HepG2 (cell line): ENCODE measurements around the gene TMCC1. TPM values are rescaled to one million over a fixed set of nuclear protein-coding genes. Genes with fewer than 3 reads are reported as not detected.

Experiments
- ATAC-seq: fragments of 200-7000 bp; cut with Tn5 transposase; 3 replicates; pipeline ENCODE4 v1.9.1; 2020; ENCODE audit warnings: mild to moderate bottlenecking, moderate library complexity
- BruUV-seq: library from RNA; stranded (reverse); fragments of 400-500 nt; replicated peaks from 2 replicates; lab custom pipeline; 2021; lab: Mats Ljungman, UMichigan
- CTCF ChIA-PET: fragments of 300-600 bp; formaldehyde crosslinking; extraction: SDS; loops from one replicate; lab custom pipeline; 2021; ENCODE audit warnings: low total read pairs, inconsistent platforms, low intra/inter-chr PET ratio; lab: Yijun Ruan, JAX
- POLR2A ChIA-PET: fragments of 350-600 bp; sonication (Branson Sonifier 250); formaldehyde crosslinking; loops from one replicate; lab custom pipeline; 2020; ENCODE audit warnings: antibody characterized with exemption, inconsistent platforms; lab: Yijun Ruan, JAX
- DNase-seq: peaks from one replicate; pipeline ENCODE4 v3.0.0-alpha.2; 2015; ENCODE audit warnings: low spot score
- FAIRE-seq: peaks from 3 replicates; lab custom pipeline; 2011; peaks lifted over from hg19 to GRCh38; lab: Jason Lieb, UNC
- H2AFZ ChIP-seq: one replicate; pipeline ENCODE4 v1.6.1; 2011; ENCODE audit warnings: low read length, inconsistent platforms
- H3K27ac ChIP-seq: fragments of 300-600 bp; 3 replicates; pipeline ENCODE4 v1.8.0; 2011; ENCODE audit warnings: mixed run types, mild to moderate bottlenecking, mixed read lengths, low read length, inconsistent platforms; ENCODE audit not compliant: insufficient read depth; ENCODE audit errors: extremely low read length
- H3K27me3 ChIP-seq, 2 experiments: fragments of 200-600 bp in 1 of 2; 2 replicates in 1 of 2; 3 replicates in 1 of 2; pipeline versions ENCODE4 v1.6.0 to v1.8.0; 2011; ENCODE audit warnings: low read length in 2 of 2, mild to moderate bottlenecking in 2 of 2, moderate library complexity in 2 of 2, inconsistent platforms in 1 of 2; ENCODE audit not compliant: insufficient read depth in 2 of 2, control insufficient read depth in 1 of 2
- H3K36me3 ChIP-seq, 2 experiments: fragments of 200-600 bp in 1 of 2; replicated peaks in 1 of 2; 2 replicates in 1 of 2; 3 replicates in 1 of 2; pipeline versions ENCODE4 v1.5.1 to v1.8.0; 2011; ENCODE audit warnings: low read length in 2 of 2, inconsistent platforms in 1 of 2; ENCODE audit not compliant: insufficient read depth in 2 of 2, control insufficient read depth in 1 of 2
- H3K4me1 ChIP-seq: 2 replicates; pipeline ENCODE4 v1.5.1; 2012; ENCODE audit warnings: low read length, inconsistent platforms; ENCODE audit not compliant: insufficient read depth
- H3K4me2 ChIP-seq: 2 replicates; pipeline ENCODE4 v1.6.0; 2011; ENCODE audit warnings: low read depth, low read length, inconsistent platforms
- H3K4me3 ChIP-seq, 3 experiments: fragments of 200-600 bp in 1 of 3; sonication (generic), shearing (Covaris generic) in 1 of 3; replicated peaks in 1 of 3; 2 replicates each; pipeline ENCODE4 v1.5.1; 2011 to 2016; ENCODE audit warnings: low read length in 3 of 3, inconsistent platforms in 2 of 3, low read depth in 2 of 3, mild to moderate bottlenecking in 2 of 3, control low read depth in 1 of 3, mixed read lengths in 1 of 3; ENCODE audit not compliant: insufficient read depth in 1 of 3
- H3K79me2 ChIP-seq: one replicate; pipeline ENCODE4 v1.6.1; 2011; ENCODE audit warnings: low read length, inconsistent platforms; ENCODE audit not compliant: insufficient read depth
- H3K9ac ChIP-seq: 2 replicates; pipeline ENCODE4 v1.6.0; 2011; ENCODE audit warnings: mild to moderate bottlenecking, low read depth, low read length, inconsistent platforms; ENCODE audit not compliant: insufficient read depth
- H3K9me3 ChIP-seq: 2 replicates; pipeline ENCODE4 v1.5.1; 2012; ENCODE audit warnings: mild to moderate bottlenecking, low read length
- H4K20me1 ChIP-seq: 2 replicates; pipeline ENCODE4 v1.6.0; 2011; ENCODE audit warnings: inconsistent platforms, mild to moderate bottlenecking, low read length, moderate library complexity; ENCODE audit not compliant: insufficient read depth
- CBFB ChIP-seq: sonication (generic); formaldehyde crosslinking; IDR thresholded peaks from 2 replicates; pipeline ENCODE4 v1.4.0; 2020; ENCODE audit warnings: missing genetic modification reagents
- KDM6A ChIP-seq: IDR thresholded peaks from 2 replicates; pipeline ENCODE4 v1.6.1; 2016; ENCODE audit warnings: low read depth
- ZMYM3 ChIP-seq: sonication (generic); formaldehyde crosslinking; IDR thresholded peaks from 2 replicates; pipeline ENCODE4 v1.5.1; 2020; ENCODE audit warnings: mild to moderate bottlenecking, missing genetic modification reagents
- ZNF101 ChIP-seq: sonication (generic); formaldehyde crosslinking; IDR thresholded peaks from 2 replicates; pipeline ENCODE4 v1.4.0; 2020; ENCODE audit warnings: mild to moderate bottlenecking, low read depth, missing genetic modification reagents, borderline replicate concordance
- ZNF121 ChIP-seq: sonication (generic); formaldehyde crosslinking; IDR thresholded peaks from 2 replicates; pipeline ENCODE4 v1.5.0; 2020; ENCODE audit warnings: mild to moderate bottlenecking, missing genetic modification reagents
- ZNF331 ChIP-seq: sonication (generic); formaldehyde crosslinking; IDR thresholded peaks from 2 replicates; pipeline ENCODE4 v1.4.0; 2020; ENCODE audit warnings: missing genetic modification reagents
- WGBS: methylation state at CpG from one replicate; pipeline ENCODE4 v1.1.6; 2017; ENCODE audit warnings: low lambda C conversion rate; 5-methylcytosine and 5-hydroxymethylcytosine counted together
- in situ Hi-C: cut with HindIII; loops from 2 replicates; pipeline ENCODE4 v1.10.0; 2017; ENCODE audit warnings: low pct_unique_long_range_greater_than_20kb; ENCODE audit not compliant: extremely low pct_ligation_motif_present
- intact Hi-C: fragments of 100-400 bp; cut with micrococcal nuclease; formaldehyde crosslinking; loops from one replicate; pipeline ENCODE4 v1.10.0; 2022; ENCODE audit not compliant: unreplicated experiment
- polyA plus RNA-seq, 8 experiments: library from polyadenylated mRNA; depleted of rRNA in 3 of 8; stranded (reverse) in 7 of 8; unstranded in 1 of 8; fragments of >200 nt; fragmentation: Illumina TruSeq in 4 of 8; extraction: Trizol in 4 of 8; gene quantifications; 2 replicates each; pipeline versions ENCODE4 v1.2.1 to v1.2.3, GENCODE V29; 2011 to 2016; ENCODE audit warnings: low read depth in 4 of 8, missing spikeins in 1 of 8, mixed read lengths in 1 of 8; ENCODE audit not compliant: insufficient read depth in 1 of 8
- total RNA-seq, 5 experiments: library from RNA; depleted of rRNA; stranded (reverse); fragments of >200 nt; fragmentation: Illumina TruSeq; extraction: Trizol; gene quantifications; 2 replicates each; pipeline ENCODE4 v1.2.3, GENCODE V29; 2016; ENCODE audit warnings: low read depth in 1 of 5
- TF ChIP-seq, protein P1 (sequence below): sonication (generic); formaldehyde crosslinking; IDR thresholded peaks from 2 replicates; pipeline ENCODE4 v1.5.0; 2020; ENCODE audit warnings: mild to moderate bottlenecking, missing genetic modification reagents

The TMCC1 gene
- total and polyA plus RNA-seq, 2 of the 13 experiments (the other 11 are each of a cell fraction or from before 2014, with no cell fraction given): 12.1 to 264 TPM

DNA sequence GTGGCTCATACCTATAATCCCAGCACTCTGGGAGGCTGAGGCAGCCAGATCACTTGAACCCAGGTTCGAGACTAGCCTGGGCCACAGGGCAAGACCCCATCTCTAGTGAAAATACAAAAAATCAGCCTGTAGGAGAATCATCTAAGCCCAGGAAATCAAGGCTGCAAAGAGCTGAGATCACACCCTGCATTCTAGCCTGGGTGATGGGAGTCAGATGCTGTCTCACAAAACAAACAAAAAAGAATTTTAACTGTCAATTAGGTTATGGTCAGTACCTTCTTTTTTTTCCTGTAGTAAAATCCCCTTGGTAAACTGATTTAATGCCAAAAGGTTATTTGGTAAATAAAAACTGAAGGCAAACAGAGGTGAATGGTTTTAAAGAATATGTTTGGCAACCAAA lies 29.0 kb downstream of the TMCC1 start:
- TF ChIP-seq KDM6A: no peak
- no peak for TF ChIP-seq CBFB (CRISPR knock-in tag)
- no peak for FAIRE-seq
- H3K27ac ChIP-seq: no peak overlapping the region
- in situ Hi-C loops: no loop called here
- POLR2A ChIA-PET: no interaction called here
- no peak overlapping the region for H2AFZ ChIP-seq
- WGBS: 100% methylated on average over 1 of the region's 1 CpG
- H3K9ac ChIP-seq: no peak overlapping the region
- peaks cover 19% of the 10 kb centered on the region for H3K79me2 ChIP-seq
- H3K4me2 ChIP-seq: no peak overlapping the region
- H3K36me3 ChIP-seq: peaks cover 0 to 9% of the 10 kb centered on the region in 2 experiments; a peak in 1 of 5 replicates
- peaks cover 6% of the 10 kb centered on the region; the same call in 1 of the 2 replicates for H3K4me1 ChIP-seq
- no peak for DNase-seq
- H4K20me1 ChIP-seq: no peaks in the 10 kb centered on the region
- intact Hi-C loops: no loop called here
- ATAC-seq: no peak
- H3K27me3 ChIP-seq: no peaks in the 10 kb centered on the region
- CTCF ChIA-PET: no interaction called here
- H3K9me3 ChIP-seq: no peaks in the 10 kb centered on the region
- no TSS peak for BruUV-seq
- no peak overlapping the region for H3K4me3 ChIP-seq

DNA sequence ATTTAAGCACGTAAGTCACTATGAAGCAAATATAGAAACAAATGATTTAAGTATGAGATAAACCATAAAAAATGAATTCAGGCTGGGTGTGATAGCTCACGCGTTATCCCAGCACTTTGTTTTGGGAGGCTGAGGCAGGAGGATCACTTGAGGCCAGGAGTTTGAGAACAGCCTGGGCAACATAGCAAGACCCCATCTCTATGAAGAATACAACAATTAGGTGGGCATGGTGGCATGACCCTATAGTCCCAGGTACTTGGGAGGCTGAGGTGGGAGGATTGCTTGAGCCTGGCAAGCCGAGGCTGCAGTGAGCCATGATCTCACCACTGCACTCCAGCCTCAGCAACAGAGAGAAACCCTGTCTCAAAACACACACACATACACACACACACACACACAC lies 34.2 kb downstream of the TMCC1 start:
- in situ Hi-C loops: no loop called here
- Histone ChIP-seq H3K79me2 (peaks cover 18% of the 10 kb centered on the region), H4K20me1 (no peaks in the 10 kb centered on the region), H3K4me1 (peaks cover 22% of the 10 kb centered on the region)
- TF ChIP-seq, protein P1, sequence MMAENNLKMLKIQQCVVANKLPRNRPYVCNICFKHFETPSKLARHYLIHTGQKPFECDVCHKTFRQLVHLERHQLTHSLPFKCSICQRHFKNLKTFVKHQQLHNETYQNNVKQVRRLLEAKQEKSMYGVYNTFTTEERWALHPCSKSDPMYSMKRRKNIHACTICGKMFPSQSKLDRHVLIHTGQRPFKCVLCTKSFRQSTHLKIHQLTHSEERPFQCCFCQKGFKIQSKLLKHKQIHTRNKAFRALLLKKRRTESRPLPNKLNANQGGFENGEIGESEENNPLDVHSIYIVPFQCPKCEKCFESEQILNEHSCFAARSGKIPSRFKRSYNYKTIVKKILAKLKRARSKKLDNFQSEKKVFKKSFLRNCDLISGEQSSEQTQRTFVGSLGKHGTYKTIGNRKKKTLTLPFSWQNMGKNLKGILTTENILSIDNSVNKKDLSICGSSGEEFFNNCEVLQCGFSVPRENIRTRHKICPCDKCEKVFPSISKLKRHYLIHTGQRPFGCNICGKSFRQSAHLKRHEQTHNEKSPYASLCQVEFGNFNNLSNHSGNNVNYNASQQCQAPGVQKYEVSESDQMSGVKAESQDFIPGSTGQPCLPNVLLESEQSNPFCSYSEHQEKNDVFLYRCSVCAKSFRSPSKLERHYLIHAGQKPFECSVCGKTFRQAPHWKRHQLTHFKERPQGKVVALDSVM (CRISPR knock-in tag): peak; percentile 68; the same call in 1 of the 2 replicates
- TF ChIP-seq ZNF331 (CRISPR knock-in tag): no peak
- TF ChIP-seq ZNF121 (CRISPR knock-in tag): peak; percentile 83; the same call in 1 of the 2 replicates
- TF ChIP-seq ZMYM3: 0 out of 2 replicates have a peak, but pooled peaks have one; percentile 21
- TF ChIP-seq ZNF101 (CRISPR knock-in tag): no peak
- TF ChIP-seq, all 625 proteins: peak for 3
- H2AFZ ChIP-seq: no peak overlapping the region
- ChIA-PET POLR2A (no interaction called here), CTCF (no interaction called here)
- H3K4me3 ChIP-seq: no peak overlapping the region
- FAIRE-seq (no peak), ATAC-seq (no peak), DNase-seq (no peak)
- intact Hi-C loops: no loop called here
- H3K4me2 ChIP-seq: no peak overlapping the region
- H3K27me3 ChIP-seq: no peaks in the 10 kb centered on the region
- H3K27ac ChIP-seq: no peak overlapping the region
- BruUV-seq: no TSS peak
- WGBS: 98% methylated on average over 3 of the region's 4 CpGs
- 0 out of 5 replicates have a peak, but pooled peaks cover 0 to 3% of the 10 kb centered on the region in 2 experiments for H3K36me3 ChIP-seq
- no peak overlapping the region for H3K9ac ChIP-seq
- H3K9me3 ChIP-seq: no peaks in the 10 kb centered on the region
